LNCaP clone FGC (cell line): ENCODE results near the gene NDUFAF8.

Experiments
- DNase-seq: peaks from one replicate; pipeline ENCODE4 v3.0.0-alpha.2; 2011; ENCODE audit warnings: low read depth
- H3K4me3 ChIP-seq: 2 replicates; pipeline ENCODE4 v1.5.1; 2011; ENCODE audit warnings: mild to moderate bottlenecking, low read depth, low read length, control low read depth
- CTCF ChIP-seq: IDR thresholded peaks from 2 replicates; pipeline ENCODE4 v1.5.1; 2012; ENCODE audit warnings: mild to moderate bottlenecking; ENCODE audit not compliant: control insufficient read depth, insufficient read depth; ENCODE audit errors: extremely low read depth

Gene NDUFAF8

GRCh38 chr17:81238815-81239713, at the start of gene NDUFAF8, which contains the start of gene TEPSIN:
TSS of gene NDUFAF8 (plus strand) at chr17:81239318. CDS start at chr17:81239364, 46 bp downstream.
TSS of gene TEPSIN (minus strand) at chr17:81239055. CDS start at chr17:81239033, 22 bp downstream.
- peak within 1 kb of the TSS; percentile 96 for H3K4me3 ChIP-seq
- peak; percentile 99 for DNase-seq
- TF ChIP-seq CTCF: no peak

- TF ChIP-seq CTCF: no peak
- H3K4me3 ChIP-seq: no peak overlapping the region
- DNase-seq: no peak
These were observed 49.2 kb upstream of the NDUFAF8 start for GRCh38 chr17:81189670-81190530.

- no peak for DNase-seq
- TF ChIP-seq CTCF: no peak
- no peak overlapping the region for H3K4me3 ChIP-seq
These were observed 48.5 kb upstream of the NDUFAF8 start for GRCh38 chr17:81190591-81190990.

- TF ChIP-seq CTCF: no peak
- no peak for DNase-seq
- no peak overlapping the region for H3K4me3 ChIP-seq
These were observed 48.0 kb upstream of the NDUFAF8 start for GRCh38 chr17:81191116-81191515.

GRCh38 chr17:81191646-81192045, 47.5 kb upstream of the NDUFAF8 start:
- H3K4me3 ChIP-seq: no peak overlapping the region
- TF ChIP-seq CTCF: no peak
- DNase-seq: no peak

- no peak for DNase-seq
- no peak overlapping the region for H3K4me3 ChIP-seq
- TF ChIP-seq CTCF: no peak
These were observed 46.6 kb upstream of the NDUFAF8 start for GRCh38 chr17:81192386-81193050.
